HFFc6 (cell line): ENCODE results near the gene EXOC3. TPM values are rescaled to one million over a fixed set of nuclear protein-coding genes. Genes with fewer than 3 reads are reported as not detected.

ENCODE experiments used
- DNase-seq: peaks from one replicate; pipeline ENCODE4 v3.0.0-alpha.2; 2018
- H3K27ac Mint-ChIP-seq: 2 replicates; pipeline ENCODE4 v1.8.0; 2020; ENCODE audit warnings: mild to moderate bottlenecking, mixed read lengths
- H3K27me3 Mint-ChIP-seq: 2 replicates; pipeline ENCODE4 v1.8.0; 2021; ENCODE audit warnings: mild to moderate bottlenecking, moderate library complexity, mixed read lengths; ENCODE audit not compliant: insufficient read depth
- H3K36me3 Mint-ChIP-seq: 2 replicates; pipeline ENCODE4 v1.8.0; 2021; ENCODE audit warnings: low read depth, mixed read lengths
- H3K4me1 Mint-ChIP-seq: 2 replicates; pipeline ENCODE4 v1.8.0; 2020; ENCODE audit warnings: low read depth, mixed read lengths
- H3K4me3 Mint-ChIP-seq: 2 replicates; pipeline ENCODE4 v1.8.0; 2020; ENCODE audit warnings: mild to moderate bottlenecking, moderate library complexity, mixed read lengths
- H3K9me3 Mint-ChIP-seq: 2 replicates; pipeline ENCODE4 v1.8.0; 2020; ENCODE audit warnings: mild to moderate bottlenecking, mixed read lengths
- CTCF ChIP-seq: fragments of 200-600 bp; sonication (generic); IDR thresholded peaks from 2 replicates; pipeline ENCODE4 v1.5.0; 2021; ENCODE audit warnings: antibody characterized with exemption, mild to moderate bottlenecking
- total RNA-seq, 6 experiments: library from RNA; stranded (reverse); fragmentation: NEBNext Ultra II Directional; extraction: Animal tissue kit (Norgen Biotek cat#: 25700); gene quantifications; 2 replicates in 1 of 6; 3 replicates in 5 of 6; pipeline ENCODE4 v1.2.3, GENCODE V29; 2021

Gene EXOC3
- total RNA-seq, 6 experiments from 2014 or later = 46.8 to 54.1 (median 50.3) TPM

- Mint-ChIP-seq H3K36me3 (peaks cover 14% of the 10 kb centered on the region), H3K4me3 (no peak overlapping the region; the same call in 1 of the 2 replicates), H3K9me3 (no peaks in the 10 kb centered on the region), H3K27ac (no peak overlapping the region), H3K4me1 (peaks cover 15% of the 10 kb centered on the region), H3K27me3 (peaks cover 15% of the 10 kb centered on the region)
- TF ChIP-seq CTCF = 0 out of 2 replicates have a peak, but pooled peaks have one; percentile 4
- DNase-seq = no peak
Measured at GRCh38 chr5:436641-436975, 6.4 kb upstream of the EXOC3 start.

- no peak overlapping the region for H3K27ac Mint-ChIP-seq
- H3K27me3 Mint-ChIP-seq = peaks cover 15% of the 10 kb centered on the region
- no peak for TF ChIP-seq CTCF
- no peaks in the 10 kb centered on the region for H3K9me3 Mint-ChIP-seq
- H3K4me1 Mint-ChIP-seq = peaks cover 15% of the 10 kb centered on the region
- no peak overlapping the region; the same call in 1 of the 2 replicates for H3K4me3 Mint-ChIP-seq
- peaks cover 10% of the 10 kb centered on the region for H3K36me3 Mint-ChIP-seq
- DNase-seq = no peak
Measured at GRCh38 chr5:437281-437771, 5.7 kb upstream of the EXOC3 start.

GRCh38 chr5:438481-438981, 4.4 kb upstream of the EXOC3 start:
- Mint-ChIP-seq H3K9me3 (no peaks in the 10 kb centered on the region), H3K4me1 (peaks cover 15% of the 10 kb centered on the region), H3K4me3 (no peak overlapping the region), H3K36me3 (peaks cover 10% of the 10 kb centered on the region), H3K27ac (no peak overlapping the region), H3K27me3 (peaks cover 16% of the 10 kb centered on the region)
- no peak for TF ChIP-seq CTCF
- no peak for DNase-seq

- H3K9me3 Mint-ChIP-seq = no peaks in the 10 kb centered on the region
- peaks cover 18% of the 10 kb centered on the region for H3K27me3 Mint-ChIP-seq
- no peak for DNase-seq
- peaks cover 18% of the 10 kb centered on the region for H3K4me1 Mint-ChIP-seq
- no peak for TF ChIP-seq CTCF
- H3K27ac Mint-ChIP-seq = no peak overlapping the region
- H3K36me3 Mint-ChIP-seq = peaks cover 11% of the 10 kb centered on the region
- H3K4me3 Mint-ChIP-seq = no peak overlapping the region
Measured at GRCh38 chr5:439181-439580, 3.8 kb upstream of the EXOC3 start.

GRCh38 chr5:439636-440035, 3.3 kb upstream of the EXOC3 start:
- TF ChIP-seq CTCF = no peak
- Mint-ChIP-seq H3K27ac (no peak overlapping the region; the same call in 1 of the 2 replicates), H3K4me3 (no peak overlapping the region), H3K36me3 (peaks cover 13% of the 10 kb centered on the region), H3K9me3 (no peaks in the 10 kb centered on the region), H3K4me1 (peaks cover 23% of the 10 kb centered on the region), H3K27me3 (peaks cover 18% of the 10 kb centered on the region)
- no peak for DNase-seq
